Limb (tissue), 2 donors: ENCODE results near the gene LALBA.
A peak's percentile ranks its signal among the peaks of the same experiment; 100 is the strongest.
"Not testable (repeated sequence)": the region's sequence is repeated elsewhere in the genome, so short reads cannot be mapped to it uniquely, and the experiment has no call there.

Source experiments
- DNase-seq, 2 donors: peaks; one replicate each; pipeline ENCODE4 v3.0.0-alpha.2; 2016; ENCODE audit errors: extremely low spot score in 2 of 2

The LALBA gene

DNA sequence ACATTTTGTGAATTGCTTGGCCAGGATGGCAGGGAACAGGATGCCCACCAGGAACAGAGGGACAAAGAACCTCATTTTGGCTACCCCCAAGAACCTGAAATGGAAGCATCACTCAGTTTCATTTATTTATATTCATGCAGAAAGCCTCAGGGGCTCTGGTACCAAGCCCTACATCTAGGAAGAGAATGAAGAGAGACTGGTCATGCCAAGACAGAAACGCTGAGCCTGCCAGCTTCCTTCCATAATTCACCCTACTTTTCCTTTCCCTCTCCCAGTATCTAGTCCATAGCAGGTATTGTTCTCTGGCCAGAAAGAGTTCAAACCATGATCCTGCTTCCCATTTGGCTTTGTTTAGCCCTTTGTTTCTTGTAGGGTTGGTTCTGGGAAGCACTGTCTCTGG, at the start of gene LALBA:
LALBA (minus strand) TSS at position 101 of the 400 bp plus-strand sequence; CDS start at position 75, 26 bp downstream.
- no peak for DNase-seq

- DNase-seq, result peak; percentile 79 to 80
Observed at GRCh38 chr12:48618541-48618940, 48.7 kb upstream of the LALBA start.

GRCh38 chr12:48615681-48616080, 45.8 kb upstream of the LALBA start:
- no peak for DNase-seq

GRCh38 chr12:48613321-48613720, 43.5 kb upstream of the LALBA start:
- no peak for DNase-seq

GRCh38 chr12:48602192-48602989, 32.5 kb upstream of the LALBA start:
- DNase-seq, result no peak

DNA sequence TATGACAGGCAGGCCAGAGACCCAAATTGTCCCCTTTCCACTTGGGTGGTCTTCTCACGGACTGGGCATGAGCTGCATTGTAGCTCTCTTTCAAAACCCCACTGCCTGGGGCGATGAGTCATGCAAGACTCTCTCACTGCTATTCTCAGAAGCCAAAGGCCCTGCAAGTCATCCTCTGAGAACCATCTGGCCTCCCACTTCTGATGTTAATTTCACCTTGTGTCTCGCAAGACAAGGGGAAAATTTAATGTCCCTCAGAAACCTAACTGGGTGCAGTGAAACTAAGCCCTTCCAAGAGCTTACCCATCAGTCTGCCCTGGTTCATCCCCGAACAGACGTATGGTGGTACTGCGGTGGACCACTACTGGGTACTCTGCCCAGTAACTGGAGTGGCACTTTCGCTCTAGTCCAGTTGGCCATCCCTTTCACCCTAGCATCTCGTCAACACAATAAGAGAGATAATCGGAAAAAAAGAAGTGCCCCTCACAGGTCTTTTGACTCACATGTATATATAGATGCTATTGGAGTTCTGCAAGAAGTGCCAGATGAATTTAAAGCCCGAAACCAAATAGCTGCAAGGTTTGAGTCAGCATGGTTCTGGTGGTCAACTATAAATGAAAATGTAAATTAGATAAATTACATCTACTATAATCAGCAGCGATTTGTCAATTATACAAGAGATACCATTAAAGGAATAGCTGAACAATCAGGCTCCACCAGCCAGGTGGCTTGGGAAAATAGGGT, 31.3 kb upstream of the LALBA start:
- no peak for DNase-seq

- DNase-seq, result no peak
Observed at GRCh38 chr12:48600552-48600951, 30.7 kb upstream of the LALBA start.

- DNase-seq, result no peak
Observed at GRCh38 chr12:48592591-48593086, 22.8 kb upstream of the LALBA start.

DNA sequence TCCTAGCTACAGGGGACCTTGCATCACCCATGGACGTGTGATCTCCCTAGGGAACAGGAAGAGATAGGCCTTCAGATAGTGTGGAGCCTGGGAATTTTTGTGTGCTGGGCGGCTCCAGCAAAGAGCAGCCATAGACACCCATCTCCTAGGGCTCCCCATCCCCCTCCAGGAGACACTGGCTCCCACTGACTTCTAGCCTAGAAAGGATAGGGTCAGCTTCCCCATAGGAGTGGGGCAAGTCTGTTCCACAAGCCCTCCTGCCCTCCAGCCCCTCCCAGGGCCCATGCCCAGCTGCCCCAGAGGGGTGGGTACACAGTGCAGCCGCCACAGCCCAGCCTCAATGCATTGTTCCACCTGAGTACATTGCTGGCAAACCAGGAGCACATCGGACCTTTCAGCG, 16.5 kb upstream of the LALBA start:
- DNase-seq, result no peak

DNA sequence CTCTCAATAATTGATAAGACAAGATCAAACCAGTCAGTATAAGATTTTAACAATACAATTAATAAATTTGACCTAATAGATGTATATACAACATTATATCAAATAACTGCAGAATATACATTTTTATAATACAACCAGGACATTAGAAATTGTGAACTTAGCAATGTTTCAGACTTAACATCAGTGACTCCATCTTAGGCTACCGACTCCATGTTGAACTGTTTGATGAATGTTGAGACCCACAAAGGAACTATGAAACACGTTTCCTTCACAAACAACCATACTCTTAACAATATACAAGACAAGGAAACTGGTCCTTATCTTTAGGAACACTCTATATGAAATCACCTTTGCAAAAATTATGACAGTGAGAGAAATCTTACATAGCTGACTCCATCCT, 13.9 kb upstream of the LALBA start:
- no peak for DNase-seq

DNA sequence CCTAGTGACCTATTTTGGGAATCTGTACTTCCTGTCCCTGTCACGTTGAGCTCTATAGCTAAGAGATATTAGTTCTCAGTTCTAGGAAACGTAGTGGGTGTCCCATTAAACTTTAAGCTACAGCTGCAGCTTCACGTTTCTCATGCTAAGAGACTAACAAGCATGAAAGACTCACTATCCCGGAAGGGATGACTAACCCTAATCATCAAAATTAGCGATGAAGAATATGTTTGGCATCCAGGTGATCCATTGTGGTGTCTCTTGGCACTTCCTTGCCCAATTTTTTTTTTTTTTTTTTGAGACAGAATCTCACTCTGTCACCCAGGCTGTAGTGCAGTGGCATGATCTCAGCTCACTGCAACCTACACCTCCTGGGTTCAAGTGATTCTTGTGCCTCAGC, 11.0 kb upstream of the LALBA start:
- DNase-seq, result no peak

DNA sequence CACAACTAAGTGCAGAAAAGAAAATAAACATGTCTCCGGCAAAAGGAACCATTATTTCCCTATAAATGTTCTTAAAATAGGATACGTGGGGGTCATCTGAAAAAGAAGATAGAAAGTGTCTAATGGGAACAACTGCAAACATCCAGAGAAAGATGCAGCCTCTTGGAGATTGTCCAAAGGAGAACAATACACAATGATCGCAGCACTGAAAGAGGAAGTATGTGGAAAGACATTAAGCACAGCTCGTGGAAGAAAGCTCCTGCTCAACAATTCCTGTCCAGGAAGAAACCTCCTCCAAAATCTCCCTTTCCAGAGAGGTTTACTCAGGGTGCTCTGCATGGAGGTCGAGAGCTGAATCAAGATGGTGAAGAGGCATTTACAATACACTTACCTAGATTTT, 2.5 kb upstream of the LALBA start:
- no peak for DNase-seq

DNA sequence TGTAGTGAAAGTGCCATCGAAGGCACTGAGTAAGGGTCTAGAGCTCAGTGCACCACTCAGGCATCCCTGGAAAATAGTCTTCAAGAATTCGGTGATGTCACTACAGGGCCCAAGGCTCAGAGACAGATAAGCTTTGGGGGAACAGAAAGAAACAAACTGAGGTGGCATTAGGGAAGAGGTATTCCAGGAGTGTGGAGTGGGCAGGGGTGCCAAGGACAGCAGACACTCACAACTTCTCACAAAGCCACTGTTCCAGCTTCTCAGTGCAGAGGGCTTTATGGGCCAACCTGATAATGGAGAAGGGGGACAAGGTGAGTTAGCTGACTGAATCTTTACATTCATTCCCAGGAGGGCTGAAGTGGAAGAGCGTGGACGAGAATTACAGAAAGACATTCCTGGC, 2.1 kb downstream of the LALBA start:
- DNase-seq, result no peak

- DNase-seq, result no peak
Observed at GRCh38 chr12:48557919-48558318, 11.9 kb downstream of the LALBA start.

DNA sequence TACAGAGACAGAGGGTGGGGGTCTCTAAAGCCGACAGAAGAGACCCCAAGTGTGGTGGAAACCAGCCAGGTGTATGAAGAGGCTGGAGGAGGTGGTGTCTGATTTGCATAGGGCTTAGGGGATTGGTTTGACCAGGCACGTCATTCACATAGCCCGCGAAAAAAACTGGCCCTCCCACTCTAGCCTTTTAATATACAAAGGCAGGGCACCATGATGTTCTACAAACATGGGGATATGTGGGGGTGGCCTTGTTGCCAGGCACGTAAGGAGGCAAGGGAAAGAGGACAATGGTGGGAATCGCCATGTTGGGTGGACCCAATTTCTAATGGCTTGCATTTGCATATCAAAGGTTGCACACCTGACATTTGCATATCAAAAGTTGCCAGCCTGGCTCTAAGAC, 13.2 kb downstream of the LALBA start:
- DNase-seq, result no peak

GRCh38 chr12:48553666-48554343, 16.0 kb downstream of the LALBA start:
- DNase-seq, result not testable (repeated sequence)

DNA sequence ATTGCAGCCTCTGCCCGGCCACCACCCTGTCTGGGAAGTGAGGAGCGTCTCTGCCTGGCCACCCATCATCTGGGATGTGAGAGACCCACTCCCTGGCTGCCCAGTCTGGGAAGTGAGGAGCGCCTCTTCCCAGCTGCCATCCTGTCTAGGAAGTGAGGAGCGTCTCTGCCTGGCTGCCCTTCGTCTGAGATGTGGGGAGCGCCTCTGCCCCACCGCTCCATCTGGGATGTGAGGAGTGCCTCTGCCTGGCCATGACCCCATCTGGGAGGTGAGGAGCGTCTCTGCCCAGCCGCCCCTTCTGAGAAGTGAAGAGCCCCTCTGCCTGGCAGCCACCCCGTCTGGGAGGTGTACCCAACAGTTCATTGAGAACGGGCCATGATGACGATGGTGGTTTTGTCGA, 18.2 kb downstream of the LALBA start:
- DNase-seq, result not testable (repeated sequence)

DNA sequence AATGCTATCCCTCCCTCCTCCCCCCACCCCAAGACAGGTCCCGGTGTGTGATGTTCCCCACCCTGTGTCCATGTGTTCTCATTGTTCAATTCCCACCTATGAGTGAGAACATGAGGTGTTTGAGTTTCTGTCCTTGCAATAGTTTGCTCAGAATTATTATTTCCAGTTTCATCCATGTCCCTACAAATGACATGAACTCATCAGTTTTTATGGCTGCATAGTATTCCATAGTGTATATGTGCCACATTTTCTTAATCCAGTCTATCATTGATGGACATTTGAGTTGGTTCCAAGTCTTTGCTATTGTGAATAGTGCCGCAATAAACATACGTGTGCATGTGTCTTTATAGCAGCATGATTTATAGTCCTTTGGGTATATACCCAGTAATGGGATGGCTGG, 22.8 kb downstream of the LALBA start:
- DNase-seq, result not testable (repeated sequence)

DNA sequence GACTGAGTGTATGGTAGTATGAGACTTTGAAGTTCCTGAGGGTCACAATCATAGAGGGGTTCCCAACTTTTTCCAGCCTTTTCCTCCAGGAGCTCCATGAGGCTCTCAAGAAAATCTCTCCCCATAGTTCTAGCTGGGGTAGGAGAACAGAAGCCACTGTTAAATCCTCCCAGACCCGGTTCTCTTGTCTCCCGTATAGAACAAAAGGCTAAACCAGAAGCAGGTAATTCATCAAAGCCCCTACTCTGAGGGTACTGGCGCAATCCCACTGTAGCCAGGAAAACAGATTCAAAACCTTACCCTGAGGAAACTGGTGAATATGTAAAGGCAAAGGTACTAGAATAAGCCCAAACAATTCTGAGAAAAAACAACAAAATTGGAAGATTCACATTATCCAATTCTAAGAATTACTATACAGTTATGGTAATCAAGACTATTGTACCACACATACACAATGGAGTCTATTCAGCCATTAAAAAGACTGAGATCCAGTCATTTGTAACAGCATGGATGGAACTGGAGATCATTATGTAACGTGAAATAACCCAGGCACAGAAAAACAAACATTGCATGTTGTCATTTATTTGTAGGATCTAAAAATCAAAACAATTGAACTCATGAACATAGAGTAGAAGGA, 23.9 kb downstream of the LALBA start:
- DNase-seq, result no peak

DNA sequence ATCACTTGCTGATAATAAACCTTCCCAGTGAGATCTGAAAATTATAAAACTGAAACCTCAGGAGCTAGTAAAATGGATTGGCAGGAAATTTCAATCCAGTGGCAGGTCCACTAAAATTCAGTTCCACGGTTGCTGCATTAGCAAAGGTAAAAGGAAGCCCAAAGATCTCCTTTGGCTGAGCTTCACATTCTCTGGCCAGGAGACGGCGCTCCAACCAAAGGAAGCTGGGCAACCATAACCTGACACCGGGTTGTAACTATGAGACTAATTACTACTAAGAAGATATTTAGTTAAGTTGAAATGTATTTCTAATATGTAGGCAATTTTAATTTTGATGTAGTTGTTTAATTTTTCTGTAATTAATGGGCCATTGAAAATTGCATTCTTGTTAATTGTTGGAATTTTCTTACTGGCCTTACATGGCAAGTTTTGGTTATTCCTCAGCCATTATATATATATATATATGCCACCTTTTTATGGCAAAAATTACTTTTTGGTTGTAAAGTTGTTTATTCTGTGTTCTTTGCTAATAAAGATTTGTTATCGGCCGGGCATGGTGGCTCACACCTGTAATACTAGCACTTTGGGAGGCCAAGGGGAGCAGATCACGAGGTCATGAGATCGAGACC, 27.4 kb downstream of the LALBA start:
- DNase-seq, result no peak

DNA sequence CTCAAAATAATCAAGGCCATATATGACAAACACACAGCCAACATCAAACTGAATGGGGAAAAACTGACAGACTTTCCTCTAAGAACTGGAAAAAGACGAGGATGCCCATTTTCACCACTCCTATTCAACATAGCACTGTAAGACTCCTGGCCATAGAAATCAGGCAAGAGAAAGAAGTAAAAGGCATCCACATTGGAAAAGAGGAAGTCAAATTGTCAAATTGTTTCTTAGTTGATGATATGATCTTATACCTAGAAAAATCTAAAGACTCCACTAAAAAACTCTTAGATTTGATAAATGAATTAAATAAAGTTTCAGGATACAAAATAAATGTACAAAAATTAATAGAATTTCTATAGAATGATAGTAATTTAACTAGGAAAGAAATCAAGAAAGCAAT, 33.2 kb downstream of the LALBA start:
- no peak for DNase-seq
